Adrenal gland (tissue), 12 donors: ENCODE measurements around the gene RASSF1. TPM values are rescaled to one million over a fixed set of nuclear protein-coding genes. Genes with fewer than 3 reads are reported as not detected.

Experiments used
- DNase-seq, 7 donors: peaks; one replicate each; pipeline ENCODE4 v3.0.0-alpha.2; 2019 to 2020
- H3K27ac ChIP-seq, 5 donors: fragments of 200-600 bp; sonication (generic) in 4 of 5; 1 replicate in 3 of 5; 2 replicates in 2 of 5; pipeline versions ENCODE4 v1.5.1 to v1.8.0; 2016 to 2020; ENCODE audit warnings: mild to moderate bottlenecking in 1 of 5
- H3K27me3 ChIP-seq: fragments of 200-600 bp; 2 replicates; pipeline ENCODE4 v1.8.0; 2021
- H3K36me3 ChIP-seq, 2 donors: fragments of 200-600 bp; replicated peaks in 1 of 2; 1 replicate in 1 of 2; 2 replicates in 1 of 2; pipeline versions ENCODE4 v1.5.1 to v1.8.0; 2018 to 2022
- H3K4me1 ChIP-seq, 2 donors: fragments of 200-600 bp; replicated peaks in 1 of 2; 1 replicate in 1 of 2; 2 replicates in 1 of 2; pipeline versions ENCODE4 v1.5.1 to v1.8.0; 2018 to 2021
- H3K4me3 ChIP-seq, 4 donors: fragments of 200-600 bp; sonication (generic) in 3 of 4; one replicate each; pipeline ENCODE4 v1.5.1; 2016 to 2018
- H3K9me3 ChIP-seq, 3 donors: fragments of 200-600 bp; sonication (generic) in 1 of 3; replicated peaks in 1 of 3; 1 replicate in 2 of 3; 2 replicates in 1 of 3; pipeline versions ENCODE4 v1.5.1 to v1.8.0; 2016 to 2021
- CTCF ChIP-seq, 6 experiments: fragments of 450-650 bp in 4 of 6; fragments of 200-600 bp in 2 of 6; sonication (generic) in 1 of 6; IDR thresholded peaks; 1 replicate in 5 of 6; 2 replicates in 1 of 6; pipeline versions ENCODE4 v1.5.1 to v1.8.0; 2016 to 2021; ENCODE audit warnings: antibody characterized with exemption in 6 of 6, mild to moderate bottlenecking in 2 of 6, moderate library complexity in 1 of 6
- POLR2A ChIP-seq, 2 donors: fragments of 450-650 bp; IDR thresholded peaks; one replicate each; pipeline ENCODE4 v1.6.1; 2017; ENCODE audit warnings: antibody characterized with exemption in 2 of 2, mild to moderate bottlenecking in 2 of 2, moderate library complexity in 1 of 2
- WGBS, 4 donors: extraction: QIAGEN DNeasy Blood & Tissue Kit in 2 of 4; methylation state at CpG; one replicate each; pipeline versions ENCODE4 v1.1.5 to v1.1.7; 2013 to 2017; 5-methylcytosine and 5-hydroxymethylcytosine counted together
- intact Hi-C, 2 donors: fragments of 100-400 bp; cut with DNase I; formaldehyde crosslinking; loops; one replicate each; pipeline versions ENCODE4 v1.14.1 to v1.15.0; 2022 to 2023
- polyA plus RNA-seq, 3 donors: library from polyadenylated mRNA; stranded (reverse); fragments of 200-250 nt in 2 of 3; fragments of 350-450 nt in 1 of 3; fragmentation: Illumina TruSeq in 1 of 3; extraction: RNeasy Lipid Tissue Mini Kit (QIAGEN cat#74804) in 1 of 3; gene quantifications; one replicate each; pipeline ENCODE4 v1.2.3, GENCODE V29; 2013 to 2014
- total RNA-seq, 9 donors: library from RNA; depleted of rRNA in 4 of 9; stranded (reverse); fragments of >200 nt in 4 of 9; fragments of 120-200 nt in 1 of 9; fragmentation: NEBNext Ultra II Directional in 1 of 9; extraction: Animal tissue kit (Norgen Biotek cat#: 25700) in 1 of 9; gene quantifications; one replicate each; pipeline versions ENCODE4 v1.1.0 to v1.2.4, GENCODE V29; 2013 to 2023
- donor health status: healthy with polysubstance abuse.
- donor health status: Bipolar disorder and iron deficiency.
- donor health status: DM: yes; HTN: yes; CAD: no.
- donor health status: DM: no; HTN: no; CAD: no.
- donor health status: DM: no; HTN: no; CAD: no.
- donor health status: DM: yes; HTN: yes; CAD: no.

The RASSF1 gene
- total and polyA plus RNA-seq, 12 donors, result 9.6 to 27.4 (median 14.7) TPM

- intact Hi-C loops, result no loop called here
- WGBS, 4 donors, result 0 to 1% (median 0%) methylated on average over 23 to 79 of the region's 79 CpGs; no CpG with 5 or more reads in 1 of the 4 donors
Measured at GRCh38 chr3:50337175-50337861, 3.3 kb downstream of the RASSF1 start.

GRCh38 chr3:50336452-50337174 is 4.0 kb downstream of the RASSF1 start:
- Histone ChIP-seq H3K36me3 (peaks cover 0 to 9% of the 10 kb centered on the region in 2 donors), H3K27ac (peak overlapping the region; percentile 87 to 98 (median 93)), H3K4me1 (peaks cover 29 to 52% of the 10 kb centered on the region in 2 donors), H3K4me3 (peak overlapping the region; percentile 27 to 68 (median 58)), H3K9me3 (no peaks in the 10 kb centered on the region), H3K27me3 (no peaks in the 10 kb centered on the region)
- WGBS, 4 donors, result 1 to 2% (median 1%) methylated on average over 9 to 31 of the region's 31 CpGs
- TF ChIP-seq POLR2A (IDR thresholded peaks at IDR 0.05) (no peak), CTCF (IDR thresholded peaks at IDR 0.05) (peak in 1 of 6 experiments; percentile 16)
- DNase-seq, result no peak
- intact Hi-C loops, result no loop called here

More at GRCh38 chr3:50337175-50337861, 3.3 kb downstream of the RASSF1 start:
- H3K27ac ChIP-seq, result peak overlapping the region; percentile 87 to 98 (median 93)
- H3K4me3 ChIP-seq, result peak overlapping the region; percentile 30 to 68 (median 58)
- no peak for TF ChIP-seq CTCF (IDR thresholded peaks at IDR 0.05)
- peak; percentile 68 to 96 for TF ChIP-seq POLR2A (IDR thresholded peaks at IDR 0.05)
- H3K27me3 ChIP-seq, result no peaks in the 10 kb centered on the region
- peaks cover 29 to 52% of the 10 kb centered on the region in 2 donors for H3K4me1 ChIP-seq
- peaks cover 0 to 2% of the 10 kb centered on the region in 2 donors for H3K36me3 ChIP-seq
- DNase-seq, result peak; percentile 99 to 100 (median 100)
- no peaks in the 10 kb centered on the region for H3K9me3 ChIP-seq

GRCh38 chr3:50334339-50335075 is 6.1 kb downstream of the RASSF1 start:
- DNase-seq, result no peak
- WGBS, 4 donors, result 70 to 78% (median 74%) methylated on average over 5 of the region's 5 CpGs
- H3K27ac ChIP-seq, result peak overlapping the region in 4 of 5 donors; percentile 22 to 98 (median 58)
- H3K27me3 ChIP-seq, result no peaks in the 10 kb centered on the region
- H3K36me3 ChIP-seq, result peaks cover 0 to 30% of the 10 kb centered on the region in 2 donors
- TF ChIP-seq POLR2A (IDR thresholded peaks at IDR 0.05), result no peak
- TF ChIP-seq CTCF (IDR thresholded peaks at IDR 0.05), result no peak
- H3K9me3 ChIP-seq, result no peaks in the 10 kb centered on the region
- no peak overlapping the region for H3K4me3 ChIP-seq
- peaks cover 29 to 52% of the 10 kb centered on the region in 2 donors for H3K4me1 ChIP-seq
- intact Hi-C loops, result loop anchor here in 1 of 2 donors (5.0 kb wide), 1 partner anchor 47 kb away; no protein-coding TSS in a partner anchor
